Gastrocnemius medialis (tissue), 4 donors: ENCODE measurements around the gene FNDC3B.

Experiments used
- POLR2A ChIP-seq, 2 donors: fragments of 450-650 bp; IDR thresholded peaks; one replicate each; pipeline ENCODE4 v1.6.1; 2017; ENCODE audit warnings: antibody characterized with exemption in 2 of 2, mild to moderate bottlenecking in 2 of 2, moderate library complexity in 2 of 2
- TF ChIP-seq, protein P1 (sequence below), 5 experiments: fragments of 450-650 bp in 3 of 5; fragments of 200-600 bp in 2 of 5; sonication (generic) in 2 of 5; IDR thresholded peaks in 4 of 5; conservative IDR thresholded peaks in 1 of 5; 1 replicate in 4 of 5; 2 replicates in 1 of 5; pipeline ENCODE4 v1.5.1; 2016 to 2019; ENCODE audit warnings: antibody characterized with exemption in 5 of 5, mild to moderate bottlenecking in 3 of 5, moderate library complexity in 3 of 5

DNA sequence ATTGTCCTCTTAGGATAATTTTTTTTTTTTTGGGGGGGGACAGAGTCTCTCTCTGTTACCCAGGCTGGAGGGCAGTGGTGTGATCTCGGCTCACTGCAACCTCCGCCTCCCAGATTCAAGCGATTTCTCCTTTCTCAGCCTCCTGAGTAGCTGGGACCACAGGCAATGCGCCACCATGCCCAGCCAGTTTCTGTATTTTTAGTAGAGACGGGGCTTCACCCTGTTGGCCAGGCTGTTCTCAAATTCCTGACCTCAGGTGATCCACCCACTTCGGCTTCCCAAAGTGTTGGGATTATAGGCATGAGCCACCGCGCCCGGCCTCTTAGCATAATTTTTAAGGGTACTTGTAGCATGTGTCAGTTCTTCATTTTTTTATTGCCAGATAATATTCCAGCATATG lies 122.6 kb downstream of the FNDC3B start:
- TF ChIP-seq, protein P1, sequence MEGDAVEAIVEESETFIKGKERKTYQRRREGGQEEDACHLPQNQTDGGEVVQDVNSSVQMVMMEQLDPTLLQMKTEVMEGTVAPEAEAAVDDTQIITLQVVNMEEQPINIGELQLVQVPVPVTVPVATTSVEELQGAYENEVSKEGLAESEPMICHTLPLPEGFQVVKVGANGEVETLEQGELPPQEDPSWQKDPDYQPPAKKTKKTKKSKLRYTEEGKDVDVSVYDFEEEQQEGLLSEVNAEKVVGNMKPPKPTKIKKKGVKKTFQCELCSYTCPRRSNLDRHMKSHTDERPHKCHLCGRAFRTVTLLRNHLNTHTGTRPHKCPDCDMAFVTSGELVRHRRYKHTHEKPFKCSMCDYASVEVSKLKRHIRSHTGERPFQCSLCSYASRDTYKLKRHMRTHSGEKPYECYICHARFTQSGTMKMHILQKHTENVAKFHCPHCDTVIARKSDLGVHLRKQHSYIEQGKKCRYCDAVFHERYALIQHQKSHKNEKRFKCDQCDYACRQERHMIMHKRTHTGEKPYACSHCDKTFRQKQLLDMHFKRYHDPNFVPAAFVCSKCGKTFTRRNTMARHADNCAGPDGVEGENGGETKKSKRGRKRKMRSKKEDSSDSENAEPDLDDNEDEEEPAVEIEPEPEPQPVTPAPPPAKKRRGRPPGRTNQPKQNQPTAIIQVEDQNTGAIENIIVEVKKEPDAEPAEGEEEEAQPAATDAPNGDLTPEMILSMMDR (IDR thresholded peaks at IDR 0.05 in 4 of 5, conservative IDR thresholded peaks at IDR 0.05 in 1 of 5), result no peak
- no peak for TF ChIP-seq POLR2A (IDR thresholded peaks at IDR 0.05)
